Caco-2 (cell line): ENCODE results near the gene LIN28B. TPM values are rescaled to one million over a fixed set of nuclear protein-coding genes. Genes with fewer than 3 reads are reported as not detected.

Experiments used
- BruUV-seq: library from RNA; stranded (reverse); fragments of 400-500 nt; replicated peaks from 2 replicates; lab custom pipeline; 2021; lab: Mats Ljungman, UMichigan
- CTCF ChIA-PET: fragments of 300-600 bp; sonication (Branson Sonifier 250); formaldehyde crosslinking; loops from one replicate; lab custom pipeline; 2022; ENCODE audit warnings: antibody characterized with exemption; lab: Charles Lee
- POLR2A ChIA-PET: fragments of 300-600 bp; sonication (Branson Sonifier 250); formaldehyde crosslinking; loops from one replicate; lab custom pipeline; 2022; ENCODE audit warnings: antibody characterized with exemption; lab: Charles Lee
- DNase-seq, 2 experiments: peaks; one replicate each; pipeline versions ENCODE4 v3.0.0 to v3.0.0-alpha.2; 2020 to 2022
- H3K27me3 ChIP-seq: replicated peaks from 2 replicates; pipeline ENCODE4 v1.6.0; 2011; ENCODE audit warnings: low read length; ENCODE audit not compliant: control insufficient read depth, insufficient read depth
- H3K36me3 ChIP-seq: 2 replicates; pipeline ENCODE4 v1.5.1; 2011; ENCODE audit warnings: low read length; ENCODE audit not compliant: control insufficient read depth, insufficient read depth
- H3K4me1 ChIP-seq: fragments of 250-450 bp; sonication (Bioruptor Pico); 2 replicates; pipeline ENCODE4 v1.5.1; 2020; ENCODE audit warnings: mild to moderate bottlenecking
- H3K4me3 ChIP-seq: 2 replicates; pipeline ENCODE4 v1.5.1; 2011; ENCODE audit warnings: low read depth, mild to moderate bottlenecking, control low read depth, low read length
- H3K9me3 ChIP-seq: fragments of 250-450 bp; sonication (Bioruptor Pico); 2 replicates; pipeline ENCODE4 v1.5.1; 2020; ENCODE audit warnings: mild to moderate bottlenecking, moderate library complexity
- H3K27ac Mint-ChIP-seq: one replicate; pipeline ENCODE4 v1.8.0; 2022; ENCODE audit warnings: mixed read lengths; ENCODE audit not compliant: unreplicated experiment
- H3K27me3 Mint-ChIP-seq: one replicate; pipeline ENCODE4 v1.8.0; 2022; ENCODE audit warnings: mixed read lengths; ENCODE audit not compliant: insufficient read depth, unreplicated experiment
- H3K36me3 Mint-ChIP-seq: one replicate; pipeline ENCODE4 v1.8.0; 2022; ENCODE audit warnings: mild to moderate bottlenecking, mixed read lengths; ENCODE audit not compliant: insufficient read depth, unreplicated experiment
- H3K4me1 Mint-ChIP-seq: one replicate; pipeline ENCODE4 v1.8.0; 2022; ENCODE audit warnings: low read depth, mixed read lengths; ENCODE audit not compliant: unreplicated experiment
- H3K4me3 Mint-ChIP-seq: one replicate; pipeline ENCODE4 v1.8.0; 2022; ENCODE audit warnings: mild to moderate bottlenecking, moderate library complexity, mixed read lengths; ENCODE audit not compliant: unreplicated experiment
- H3K9me3 Mint-ChIP-seq: one replicate; pipeline ENCODE4 v1.8.0; 2022; ENCODE audit warnings: mixed read lengths; ENCODE audit not compliant: unreplicated experiment
- CTCF ChIP-seq, 2 experiments: fragments of 200-600 bp in 1 of 2; IDR thresholded peaks; 1 replicate in 1 of 2; 2 replicates in 1 of 2; pipeline versions ENCODE4 v1.5.1 to v1.8.0; 2011 to 2022; ENCODE audit warnings: antibody characterized with exemption in 1 of 2, control low read depth in 1 of 2, inconsistent platforms in 1 of 2, low read depth in 1 of 2, low read length in 1 of 2, mild to moderate bottlenecking in 1 of 2, moderate library complexity in 1 of 2; ENCODE audit not compliant: insufficient read depth in 1 of 2, severe bottlenecking in 1 of 2, unreplicated experiment in 1 of 2
- intact Hi-C: fragments of 100-400 bp; cut with micrococcal nuclease; formaldehyde crosslinking; loops from one replicate; pipeline ENCODE4 v1.10.0; 2022; ENCODE audit not compliant: unreplicated experiment
- total RNA-seq: library from RNA; stranded (reverse); gene quantifications from 2 replicates; pipeline ENCODE4 v1.2.3, GENCODE V29; 2022

Gene LIN28B
- total RNA-seq, 1 experiment from 2014 or later: 6.6 TPM

- no peaks in the 10 kb centered on the region for H3K9me3 Mint-ChIP-seq
- Histone ChIP-seq H3K9me3 (no peaks in the 10 kb centered on the region), H3K4me1 (peaks cover 13% of the 10 kb centered on the region), H3K27me3 (no peaks in the 10 kb centered on the region), H3K36me3 (no peaks in the 10 kb centered on the region), H3K4me3 (no peak overlapping the region)
- H3K27me3 Mint-ChIP-seq: no peaks in the 10 kb centered on the region
- DNase-seq: peak in 1 of 2 experiments; percentile 56
- peaks cover 7% of the 10 kb centered on the region for H3K36me3 Mint-ChIP-seq
- intact Hi-C loops: loop anchor here (1.0 to 5.0 kb wide), 6 partner anchors 50 to 337 kb away; partner anchors contain the start of gene PREP
- peaks cover 18% of the 10 kb centered on the region for H3K4me1 Mint-ChIP-seq
- ChIA-PET CTCF (interaction anchor here (0.5 to 1.7 kb wide), 12 partner anchors 9 to 386 kb away, joined by 3 to 13 read pairs (median 4); partner anchors contain the start of gene PREP), POLR2A (no interaction called here)
- BruUV-seq: no TSS peak
- no peak overlapping the region for H3K27ac Mint-ChIP-seq
- peak; percentile 74 to 78 for TF ChIP-seq CTCF (IDR thresholded peaks at IDR 0.05; ENCODE audit: insufficient read depth in 1 of 2, low read depth in 1 of 2, low read length in 1 of 2, severe bottlenecking in 1 of 2, unreplicated experiment in 1 of 2)
- peak overlapping the region; percentile 27 for H3K4me3 Mint-ChIP-seq
These were observed 130.8 kb downstream of the LIN28B start for GRCh38 chr6:105087571-105088211.

GRCh38 chr6:105091140-105091829 lies 134.4 kb downstream of the LIN28B start:
- no peak overlapping the region for H3K4me3 ChIP-seq
- H3K27me3 ChIP-seq: no peaks in the 10 kb centered on the region
- H3K9me3 ChIP-seq: no peaks in the 10 kb centered on the region
- no peak overlapping the region for H3K4me3 Mint-ChIP-seq
- no peaks in the 10 kb centered on the region for H3K36me3 ChIP-seq
- no peaks in the 10 kb centered on the region for H3K9me3 Mint-ChIP-seq
- H3K4me1 ChIP-seq: peaks cover 11% of the 10 kb centered on the region
- DNase-seq: no peak
- POLR2A ChIA-PET: no interaction called here
- BruUV-seq: no TSS peak
- no peak for TF ChIP-seq CTCF (IDR thresholded peaks at IDR 0.05; ENCODE audit: insufficient read depth in 1 of 2, low read depth in 1 of 2, low read length in 1 of 2, severe bottlenecking in 1 of 2, unreplicated experiment in 1 of 2)
- H3K36me3 Mint-ChIP-seq: peaks cover 7% of the 10 kb centered on the region
- no peaks in the 10 kb centered on the region for H3K27me3 Mint-ChIP-seq
- CTCF ChIA-PET: no interaction called here
- intact Hi-C loops: no loop called here
- no peak overlapping the region for H3K27ac Mint-ChIP-seq
- peaks cover 18% of the 10 kb centered on the region for H3K4me1 Mint-ChIP-seq

GRCh38 chr6:105094133-105094640 lies 137.3 kb downstream of the LIN28B start:
- Histone ChIP-seq H3K27me3 (no peaks in the 10 kb centered on the region), H3K4me1 (no peaks in the 10 kb centered on the region), H3K9me3 (no peaks in the 10 kb centered on the region), H3K4me3 (no peak overlapping the region), H3K36me3 (no peaks in the 10 kb centered on the region)
- TF ChIP-seq CTCF (IDR thresholded peaks at IDR 0.05; ENCODE audit: insufficient read depth in 1 of 2, low read depth in 1 of 2, low read length in 1 of 2, severe bottlenecking in 1 of 2, unreplicated experiment in 1 of 2): no peak
- Mint-ChIP-seq H3K9me3 (no peaks in the 10 kb centered on the region), H3K27me3 (no peaks in the 10 kb centered on the region), H3K27ac (no peak overlapping the region), H3K4me1 (peaks cover 8% of the 10 kb centered on the region), H3K4me3 (no peak overlapping the region), H3K36me3 (no peaks in the 10 kb centered on the region)
- intact Hi-C loops: no loop called here
- DNase-seq: no peak
- ChIA-PET POLR2A (no interaction called here), CTCF (no interaction called here)
- BruUV-seq: no TSS peak
